Suprapubic skin (tissue), 4 donors: ENCODE measurements around the gene CDKN2B-AS1.

Experiments used
- EP300 ChIP-seq: sonication (generic); formaldehyde crosslinking; IDR thresholded peaks from one replicate; pipeline ENCODE4 v1.6.1; 2017; ENCODE audit warnings: antibody characterized with exemption
- POLR2A ChIP-seq, 2 donors: fragments of 450-650 bp; IDR thresholded peaks; one replicate each; pipeline ENCODE4 v1.6.1; 2017; ENCODE audit warnings: antibody characterized with exemption in 2 of 2, mild to moderate bottlenecking in 2 of 2, moderate library complexity in 2 of 2
- POLR2AphosphoS5 ChIP-seq, 3 donors: sonication (generic); formaldehyde crosslinking; IDR thresholded peaks; one replicate each; pipeline ENCODE4 v1.6.1; 2017; ENCODE audit warnings: antibody characterized with exemption in 3 of 3

GRCh38 chr9:22043928-22044327 is 49.3 kb downstream of the CDKN2B-AS1 start:
- no peak for TF ChIP-seq POLR2AphosphoS5 (IDR thresholded peaks at IDR 0.05)
- TF ChIP-seq EP300 = no peak
- no peak for TF ChIP-seq POLR2A (IDR thresholded peaks at IDR 0.05)
